NCI-H510A (cell line): ENCODE results near the gene ATXN1.

Source experiments
- DNase-seq: peaks from one replicate; lab custom pipeline; 2025; lab: John Stamatoyannopoulos, UW

ATXN1 gene

DNA sequence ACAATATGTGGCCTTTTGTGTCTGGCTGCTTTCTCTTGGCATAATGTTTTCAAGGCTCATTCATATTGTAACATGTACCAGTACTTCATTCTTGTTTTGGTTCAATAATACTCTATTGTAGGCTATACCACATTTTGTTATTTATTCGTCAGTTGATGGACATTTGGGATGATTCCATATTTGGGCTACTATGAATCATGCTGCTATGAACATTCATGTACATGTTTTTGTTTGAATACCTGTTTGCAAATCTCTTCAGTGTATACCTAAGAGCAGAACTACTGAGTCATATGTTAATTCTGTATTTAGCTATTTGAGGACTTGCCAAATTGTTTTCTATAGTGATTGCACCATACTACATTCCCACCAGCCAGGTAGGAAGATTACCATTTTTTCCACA, 263.0 kb downstream of the ATXN1 start:
- DNase-seq: no peak

DNA sequence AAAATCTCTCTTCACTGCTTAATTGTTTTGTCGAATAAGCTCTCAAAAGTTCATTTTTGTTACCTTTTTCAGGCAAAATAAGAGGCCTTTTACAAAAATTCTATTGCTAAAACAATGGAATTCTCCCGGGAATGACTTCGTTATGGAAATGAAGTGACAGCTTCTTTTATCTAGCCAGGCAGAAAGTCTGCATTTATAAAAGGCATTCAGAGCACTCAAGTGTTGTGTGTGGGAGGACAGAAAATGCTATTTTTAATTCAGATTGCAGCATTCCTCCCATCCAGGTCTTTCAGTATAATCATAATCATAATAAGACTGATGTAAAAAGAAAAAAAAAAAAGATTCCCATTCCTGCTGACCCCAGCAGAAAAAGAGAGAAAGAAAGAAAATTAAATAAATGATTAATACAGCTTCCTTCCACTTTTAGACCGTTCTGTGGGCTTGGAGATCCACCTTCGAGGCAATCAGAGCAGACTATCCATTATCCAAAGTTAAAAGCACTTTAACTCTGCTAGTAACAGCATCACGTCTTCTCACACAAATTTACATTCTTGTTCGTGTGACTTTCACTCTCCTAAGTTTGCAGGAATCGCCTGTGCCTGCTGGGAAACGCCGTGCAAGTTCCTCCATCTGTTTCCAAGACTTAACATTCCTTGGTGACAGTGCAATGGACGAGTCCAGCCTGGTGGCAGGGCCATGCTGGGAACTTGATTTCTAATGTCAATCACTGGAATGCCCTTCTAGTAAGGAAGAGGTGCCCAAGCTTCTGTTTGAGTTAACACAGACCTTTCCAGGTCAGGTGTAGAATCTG, 264.1 kb downstream of the ATXN1 start:
- no peak for DNase-seq

DNA sequence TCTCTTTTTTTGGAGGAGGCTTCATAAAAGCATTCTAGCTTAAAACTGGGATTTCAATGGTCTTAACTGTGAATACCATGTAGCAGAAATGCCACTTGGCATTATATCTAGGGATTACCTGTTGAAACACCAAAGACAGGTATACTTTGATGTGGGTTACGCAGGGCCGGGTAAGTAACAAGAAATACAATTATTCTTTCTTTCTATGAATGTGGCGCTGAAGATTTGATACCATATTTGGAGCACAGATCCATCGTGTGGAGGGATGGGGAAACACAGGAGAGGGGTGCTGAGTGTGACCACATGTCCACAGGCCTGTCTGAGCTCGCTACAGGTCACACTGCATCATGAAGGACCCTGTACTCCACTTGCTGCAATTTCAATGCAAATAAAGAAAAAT, 265.1 kb downstream of the ATXN1 start:
- DNase-seq: no peak

DNA sequence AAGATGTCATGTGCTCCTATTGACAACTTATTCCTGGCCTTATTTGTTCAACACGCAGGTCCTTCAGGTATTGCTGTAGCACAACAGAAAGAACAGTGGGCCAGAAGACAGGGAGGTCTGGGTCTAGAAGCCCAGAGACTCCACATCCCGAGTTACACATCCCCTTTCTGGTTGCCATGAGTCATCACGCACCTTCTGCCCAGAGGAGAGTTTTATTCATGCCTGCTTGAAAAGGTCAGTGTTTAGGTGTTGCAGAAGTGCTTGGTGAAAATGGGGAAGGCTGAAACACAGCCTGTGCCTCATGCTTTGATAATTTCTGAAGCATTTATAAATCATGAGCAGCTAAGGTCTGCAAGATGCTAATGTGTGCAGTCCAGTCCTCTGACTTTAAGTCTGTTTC, 266.5 kb downstream of the ATXN1 start:
- DNase-seq: no peak

DNA sequence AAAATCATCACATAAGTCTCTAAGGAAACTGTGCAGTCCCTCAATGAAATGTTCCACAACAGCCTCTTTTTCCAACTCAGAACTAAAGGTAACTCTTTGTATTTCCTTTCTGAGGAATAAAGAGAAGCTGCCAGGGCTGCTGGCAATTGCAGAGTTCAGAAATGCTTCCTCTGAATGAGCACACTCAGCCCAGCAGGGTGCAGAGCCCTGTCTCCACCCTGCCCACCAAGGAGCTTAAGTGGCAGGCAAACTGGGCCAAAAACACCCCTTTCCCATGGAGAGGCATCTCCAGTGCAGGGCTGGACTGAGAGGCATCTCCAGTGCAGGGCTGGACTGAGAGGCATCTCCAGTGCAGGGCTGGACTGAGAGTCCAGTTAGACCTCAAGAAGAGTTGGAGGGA, 267.5 kb downstream of the ATXN1 start:
- DNase-seq: no peak

DNA sequence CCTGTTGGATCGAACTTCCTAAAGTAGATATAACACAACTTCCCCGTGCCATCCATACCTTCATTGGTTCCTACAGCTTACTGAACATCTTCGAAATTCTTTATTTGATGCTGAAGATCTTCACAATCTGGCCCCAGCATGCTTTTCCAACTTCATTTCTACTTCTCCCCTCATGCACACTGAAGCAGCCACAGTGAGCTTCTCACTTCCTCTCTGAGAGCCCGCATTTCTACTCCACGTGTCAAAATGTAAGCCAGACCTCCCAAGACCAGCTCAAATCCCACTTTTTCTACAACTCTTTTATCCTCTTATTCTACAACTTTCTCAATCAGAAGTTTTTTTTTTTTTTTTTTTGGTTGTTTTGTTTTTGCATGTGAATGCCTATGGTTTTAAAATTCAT, 268.1 kb downstream of the ATXN1 start:
- DNase-seq: no peak

DNA sequence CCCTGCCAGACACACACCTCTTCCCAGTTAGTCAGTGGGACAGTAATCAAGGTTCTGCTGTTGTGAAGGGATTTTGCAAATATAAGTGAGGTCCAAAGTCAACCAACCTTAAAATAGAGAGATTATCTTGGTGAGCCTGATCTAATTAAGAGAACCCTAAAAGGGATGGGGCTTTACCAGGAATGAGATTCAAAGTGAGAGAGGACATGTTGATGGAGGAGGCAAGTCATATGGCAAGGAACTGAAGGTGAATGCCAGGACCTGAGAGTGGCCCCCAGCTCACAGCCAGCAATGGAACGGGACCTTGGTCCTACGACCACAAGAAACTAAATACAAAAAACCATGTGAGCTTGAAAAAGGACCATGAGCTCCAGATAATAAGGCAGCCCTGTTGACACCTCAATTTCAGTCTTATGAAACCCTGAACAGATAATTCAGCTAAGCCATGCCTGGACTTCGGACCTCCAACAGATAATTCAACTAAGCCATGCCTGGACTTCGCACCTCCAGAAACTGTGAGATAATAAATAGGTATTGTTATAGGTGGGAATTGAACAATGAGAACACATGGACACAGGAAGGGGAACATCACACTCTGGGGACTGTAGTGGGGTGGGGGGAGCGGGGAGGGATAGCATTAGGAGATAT, 269.5 kb downstream of the ATXN1 start:
- no peak for DNase-seq

DNA sequence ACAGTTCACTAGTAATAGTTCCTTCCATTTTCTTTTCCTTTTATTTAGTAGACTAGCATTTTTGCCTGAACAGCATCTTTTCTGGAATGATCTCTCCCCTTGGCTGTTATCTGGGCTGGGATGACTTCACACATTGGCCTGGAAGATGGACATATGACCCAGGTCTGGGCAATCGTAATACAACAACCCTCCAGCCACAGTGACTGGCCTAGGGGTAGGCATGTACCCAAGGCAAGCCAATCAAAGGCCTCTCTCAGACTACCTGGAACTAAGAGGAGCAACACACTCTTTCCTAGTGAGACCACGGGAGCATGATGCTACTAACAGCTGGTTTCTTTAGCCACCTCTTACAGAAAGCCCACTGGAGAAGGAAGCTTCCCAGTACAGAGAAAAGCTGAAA, 270.6 kb downstream of the ATXN1 start:
- DNase-seq: no peak

DNA sequence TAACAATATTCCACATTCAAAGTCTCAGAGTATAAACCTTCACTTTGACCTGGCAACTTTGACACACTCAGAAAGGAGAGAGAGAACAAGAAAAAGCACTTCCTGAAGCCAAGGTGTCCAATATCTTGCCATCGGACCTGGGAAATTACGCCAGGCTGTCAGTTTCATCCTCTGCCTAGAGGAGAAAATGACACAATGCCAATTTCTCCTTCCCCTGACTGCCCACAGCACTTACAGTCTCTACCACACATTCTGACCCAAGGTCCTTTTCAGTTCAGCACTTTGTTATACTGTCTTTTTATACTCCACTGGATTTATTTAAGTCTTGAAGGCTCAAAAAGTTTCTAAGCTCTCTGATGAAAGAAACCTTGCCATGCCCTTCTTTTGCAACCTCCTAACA, 272.4 kb downstream of the ATXN1 start:
- no peak for DNase-seq

DNA sequence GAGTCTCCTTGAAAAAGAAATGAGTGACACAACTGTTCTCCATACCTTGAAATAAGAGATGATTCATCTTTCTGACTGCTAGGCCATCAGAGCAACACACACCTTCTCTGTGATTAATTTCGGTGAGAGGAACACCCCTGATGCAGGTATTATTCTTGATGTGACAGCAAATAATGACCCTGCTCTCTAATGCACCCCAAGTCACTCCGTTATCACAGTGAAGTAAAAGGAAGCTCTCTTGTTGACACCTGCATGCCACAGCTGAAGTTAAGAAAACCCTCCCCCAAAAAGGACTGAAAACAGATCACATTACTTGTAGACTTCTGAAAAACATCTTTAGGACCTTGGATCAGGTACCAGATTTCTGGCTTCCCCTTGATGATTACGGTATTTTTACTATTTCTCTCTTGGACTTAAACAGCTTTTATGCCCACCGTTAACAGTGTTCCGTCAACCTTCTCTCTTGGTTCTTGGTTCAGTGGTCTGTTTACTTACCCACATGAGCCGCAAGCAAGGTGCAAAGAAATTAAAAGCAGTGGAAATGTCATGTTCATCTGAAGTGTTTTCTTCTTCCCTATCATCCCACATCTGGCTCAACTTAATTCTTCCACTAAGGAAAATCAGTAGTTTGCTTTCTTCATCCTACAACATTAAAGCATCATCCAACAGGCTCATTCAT, 273.1 kb downstream of the ATXN1 start:
- DNase-seq: no peak

DNA sequence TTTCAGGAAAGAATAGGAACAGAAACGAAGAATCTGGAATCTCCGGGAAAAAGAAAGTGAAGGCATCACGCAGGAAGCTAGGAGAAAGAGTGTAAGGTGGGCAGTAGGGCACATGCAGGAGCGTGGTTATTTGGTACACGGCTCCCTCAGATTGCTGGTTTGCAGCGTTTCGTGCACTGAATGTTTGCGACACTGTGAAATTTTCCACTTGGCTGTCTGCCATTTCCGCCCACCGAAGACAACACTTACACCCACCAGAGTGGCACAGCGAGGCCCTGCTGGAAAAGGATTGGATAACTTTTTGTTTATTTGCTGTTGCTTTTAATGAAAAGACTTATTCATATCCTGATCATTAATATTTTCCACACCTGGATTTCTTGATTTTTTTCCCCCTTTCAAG, 274.6 kb downstream of the ATXN1 start:
- DNase-seq: no peak

DNA sequence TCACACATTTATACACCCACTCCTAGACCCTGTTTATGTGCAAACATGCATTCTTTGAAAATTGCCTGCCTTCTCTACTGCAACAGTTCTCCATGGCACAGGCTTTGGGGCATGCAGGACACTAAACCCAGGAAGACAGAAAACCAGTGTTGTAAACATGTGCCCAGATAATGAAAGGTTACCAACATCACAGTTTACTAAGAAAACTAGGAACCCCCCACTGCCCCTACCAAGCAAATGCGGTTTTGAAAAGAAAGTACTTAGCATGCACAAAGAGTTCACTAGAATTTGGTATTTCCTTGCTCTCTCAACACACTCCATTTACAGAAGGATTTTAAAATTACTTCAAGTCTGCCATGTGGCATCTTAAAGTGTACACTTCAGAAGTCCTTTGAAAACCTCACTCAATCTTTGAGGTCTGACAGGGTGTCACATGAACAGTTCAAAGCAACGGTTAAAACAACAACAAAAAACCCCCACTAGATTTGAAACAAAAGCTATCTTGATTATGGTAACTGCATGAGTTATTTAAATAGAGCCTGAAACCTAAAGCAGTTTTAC, 277.9 kb downstream of the ATXN1 start:
- no peak for DNase-seq

DNA sequence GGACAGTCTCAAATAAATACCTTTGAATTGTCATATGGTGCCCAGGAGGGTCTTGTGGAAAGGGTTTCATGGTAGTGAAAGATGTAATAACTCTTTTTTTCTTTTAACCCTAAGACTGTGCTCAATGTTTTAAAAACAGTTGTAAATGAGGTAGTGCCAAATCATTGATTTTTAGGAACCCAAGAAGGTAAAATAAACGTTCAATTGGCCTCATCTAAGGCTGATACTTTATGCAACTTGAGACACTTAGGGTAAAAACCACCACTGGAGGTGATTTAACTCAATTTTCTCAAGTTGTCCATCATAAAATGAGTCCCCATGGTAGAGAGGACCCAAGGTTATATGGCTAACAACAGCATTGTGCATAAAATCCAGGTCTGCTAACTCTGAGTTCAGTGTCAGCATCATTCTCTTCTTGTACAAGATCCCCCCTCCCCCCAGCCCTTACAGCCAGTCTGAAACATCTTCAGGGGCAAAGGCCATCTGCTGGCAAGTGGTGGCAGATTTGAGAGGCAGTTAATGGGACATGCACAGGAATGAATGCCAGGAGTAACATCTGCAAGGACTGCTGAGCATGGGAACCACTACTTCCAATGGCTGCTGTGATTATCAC, 278.5 kb downstream of the ATXN1 start:
- DNase-seq: no peak

DNA sequence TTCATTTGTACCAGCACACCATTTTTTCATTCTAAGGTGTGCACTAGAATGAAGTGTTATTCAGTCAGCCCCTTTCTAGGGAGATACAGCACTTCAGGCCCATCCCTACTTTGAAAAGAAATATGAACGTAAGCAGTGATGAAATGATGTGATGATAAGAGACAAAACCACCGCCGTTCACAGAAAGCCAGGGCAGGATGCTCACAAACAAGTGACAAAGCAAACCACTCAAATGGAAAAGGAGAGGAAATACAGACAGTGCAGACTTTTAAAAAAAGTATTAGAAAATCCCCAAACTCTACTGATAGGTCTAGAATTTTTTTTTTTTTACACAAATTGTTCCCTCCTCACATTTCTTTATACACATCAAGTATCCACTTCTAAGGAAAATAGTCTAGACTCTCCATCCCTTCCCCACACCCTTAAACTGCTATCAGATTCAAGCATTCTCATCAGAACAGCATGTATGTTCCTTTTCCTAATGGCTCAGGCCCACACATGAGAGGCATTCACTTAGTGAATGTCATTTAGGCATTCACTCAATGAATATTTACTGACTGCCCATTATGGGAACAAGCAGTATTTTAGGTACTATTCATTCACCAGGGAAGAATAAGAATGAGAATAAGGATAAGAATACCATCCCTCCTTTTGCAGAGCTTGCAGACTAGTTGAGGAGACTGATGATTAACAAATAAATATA, 279.4 kb downstream of the ATXN1 start:
- no peak for DNase-seq

DNA sequence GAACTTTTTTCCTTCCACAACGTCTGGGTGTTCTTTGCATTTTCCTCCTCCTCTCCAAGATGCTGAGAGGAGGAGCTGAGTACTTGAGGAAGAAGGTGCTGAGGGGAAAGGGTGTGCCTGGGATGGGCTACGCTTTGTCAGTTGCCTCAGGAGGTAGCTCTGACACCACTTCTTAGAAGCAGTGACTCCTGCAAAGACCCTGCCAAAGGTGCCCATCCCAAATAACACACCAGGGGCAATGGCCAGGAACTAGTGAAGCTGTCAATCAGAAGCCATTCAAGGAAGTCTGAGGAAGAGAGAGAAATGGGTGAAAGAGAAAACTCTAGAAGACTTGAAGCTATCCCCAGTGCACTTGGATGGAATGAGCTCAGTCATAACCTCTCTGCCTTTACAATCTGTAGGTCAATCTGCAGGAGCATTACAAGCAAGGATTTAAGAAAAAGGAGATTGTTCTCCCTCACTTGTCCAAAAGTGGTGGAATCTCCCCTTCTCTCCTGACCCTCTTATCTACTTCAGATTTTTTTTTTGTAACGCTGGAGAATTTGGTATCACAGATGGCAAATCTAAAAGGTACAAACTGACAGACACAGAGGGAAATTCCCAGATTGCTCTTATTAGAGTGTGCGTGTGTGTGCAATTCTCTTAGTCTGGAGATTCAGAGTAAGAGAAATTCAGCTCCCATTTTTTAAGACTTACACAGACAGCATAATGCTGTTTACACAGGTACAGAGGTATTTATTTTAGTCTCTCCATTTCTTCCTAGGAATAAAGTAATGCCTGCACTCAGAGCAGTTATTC, 280.3 kb downstream of the ATXN1 start:
- no peak for DNase-seq

DNA sequence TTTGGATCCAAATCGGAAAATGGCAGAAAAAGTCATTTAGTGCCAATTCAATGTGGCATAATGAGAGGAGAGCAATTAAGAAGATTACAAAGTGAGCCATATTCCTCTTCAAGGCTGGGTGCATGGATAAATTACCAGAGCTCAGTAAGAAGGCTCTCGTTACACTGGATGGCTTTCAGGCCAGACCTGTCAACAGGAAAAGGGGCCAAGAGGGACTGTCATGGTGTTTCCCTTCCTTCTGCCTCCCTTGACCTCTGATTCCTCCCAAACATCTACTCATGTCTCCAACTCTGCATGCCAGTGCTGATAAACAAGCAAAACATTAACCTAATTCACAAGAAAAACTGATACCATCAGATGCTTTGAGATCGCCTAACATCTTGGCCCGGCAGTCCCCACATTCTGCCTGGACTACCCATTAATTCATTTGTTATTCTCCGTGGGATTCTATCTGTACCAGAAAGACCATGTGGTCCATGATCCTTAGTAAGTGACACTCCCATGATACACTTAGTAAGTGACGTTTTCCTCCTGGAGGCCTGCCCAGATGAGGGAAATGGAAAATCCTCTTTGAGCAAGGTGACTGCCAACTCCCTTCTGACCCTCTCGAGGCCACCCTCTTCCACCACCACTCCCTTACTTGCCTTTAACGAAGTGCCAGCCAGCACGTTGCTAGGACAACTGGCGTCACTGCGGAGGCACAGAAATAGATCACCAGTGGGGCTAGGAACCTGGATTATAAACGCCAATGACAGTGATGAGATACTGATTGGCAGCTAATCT, 283.7 kb downstream of the ATXN1 start:
- DNase-seq: no peak

DNA sequence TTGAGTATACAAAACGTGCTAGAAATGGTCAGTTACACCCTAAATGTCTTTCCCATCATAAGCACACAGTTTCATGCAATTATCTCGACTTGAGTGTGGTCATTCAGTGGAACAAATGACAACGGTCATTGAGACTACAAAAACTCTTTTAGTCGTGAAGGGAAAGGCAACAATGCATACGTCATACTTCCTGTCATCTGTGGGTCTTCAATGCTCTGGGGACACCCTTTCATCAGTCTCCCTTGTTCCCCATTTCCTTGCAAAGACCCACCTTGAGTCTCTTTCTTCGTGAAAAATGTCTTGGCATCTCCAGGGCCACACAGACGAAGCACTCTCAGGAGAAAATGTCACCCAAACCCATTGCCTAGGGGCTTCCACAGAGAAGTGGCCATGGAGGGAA, 284.4 kb downstream of the ATXN1 start:
- no peak for DNase-seq

DNA sequence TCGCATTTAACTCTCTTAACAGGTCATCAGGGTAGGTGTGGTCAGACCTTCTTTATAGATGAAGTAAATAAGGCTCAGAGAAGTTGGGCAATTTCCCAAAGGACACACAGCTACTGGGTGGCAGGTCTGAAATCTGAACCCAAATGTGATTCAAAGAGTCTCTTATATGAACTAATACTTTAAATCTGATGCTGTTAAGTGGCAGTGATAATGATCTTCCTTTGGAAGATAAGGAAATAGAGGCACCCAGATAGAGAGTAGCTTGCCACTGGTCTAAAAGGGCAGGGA, 285.8 kb downstream of the ATXN1 start:
- DNase-seq: no peak

DNA sequence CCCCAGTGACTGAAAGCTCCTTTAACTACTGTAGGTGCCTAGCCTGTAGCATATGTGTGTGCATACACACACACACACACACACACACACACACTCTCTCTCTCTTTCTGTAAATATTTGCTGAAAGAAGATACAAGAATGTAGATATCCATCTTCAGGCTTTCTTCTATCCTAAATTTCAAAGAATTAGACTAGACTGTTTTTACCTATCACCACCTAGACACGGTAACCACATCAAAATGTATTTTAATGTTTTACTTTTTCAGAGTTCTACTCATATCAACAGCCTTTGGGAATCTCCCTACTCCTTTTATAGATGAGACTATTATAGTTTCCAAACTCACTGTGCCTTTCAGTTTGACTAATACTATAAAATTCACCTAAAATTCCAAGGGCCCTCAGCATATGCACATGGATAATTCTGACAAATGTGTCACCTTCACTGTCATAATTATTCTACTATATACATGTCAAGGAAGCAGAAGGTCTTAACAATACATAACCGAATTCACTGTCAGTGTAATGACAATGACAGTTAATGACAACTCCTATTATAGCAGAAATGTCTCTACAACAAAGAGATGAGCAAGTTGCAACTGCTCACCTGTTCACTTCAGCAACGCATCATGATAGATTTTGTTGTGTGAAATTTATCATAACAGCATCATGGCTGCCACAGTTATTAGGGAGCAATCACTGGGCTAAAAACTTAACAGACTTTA, 286.3 kb downstream of the ATXN1 start:
- no peak for DNase-seq
